HG03066 (cell line): Measurements from ENCODE around the gene ERICH6B.

Experiments used
- ATAC-seq: cut with Tn5 transposase; IDR thresholded peaks from one replicate; pipeline ENCODE4 v1.9.1; 2021; ENCODE audit warnings: low read depth; ENCODE audit not compliant: unreplicated experiment

The ERICH6B gene

GRCh38 chr13:45602183-45603170 lies 13.1 kb downstream of the ERICH6B start:
- ATAC-seq = no peak

- no peak for ATAC-seq
Measured at GRCh38 chr13:45601680-45602079, 13.9 kb downstream of the ERICH6B start.

- no peak for ATAC-seq
Measured at GRCh38 chr13:45598597-45598996, 16.9 kb downstream of the ERICH6B start.

- ATAC-seq = no peak
Measured at GRCh38 chr13:45596800-45597475, 18.6 kb downstream of the ERICH6B start.

- no peak for ATAC-seq
Measured at GRCh38 chr13:45595965-45596364, 19.6 kb downstream of the ERICH6B start.

- ATAC-seq = no peak
Measured at GRCh38 chr13:45594764-45595163, 20.8 kb downstream of the ERICH6B start.

- ATAC-seq = no peak
Measured at GRCh38 chr13:45594227-45594626, 21.3 kb downstream of the ERICH6B start.

GRCh38 chr13:45592758-45593157 lies 22.8 kb downstream of the ERICH6B start:
- ATAC-seq = no peak

- ATAC-seq = no peak
Measured at GRCh38 chr13:45590066-45590465, 25.5 kb downstream of the ERICH6B start.

- no peak for ATAC-seq
Measured at GRCh38 chr13:45587897-45588296, 27.6 kb downstream of the ERICH6B start.

GRCh38 chr13:45584816-45585215 lies 30.7 kb downstream of the ERICH6B start:
- ATAC-seq = no peak

- ATAC-seq = no peak
Measured at GRCh38 chr13:45582408-45583076, 33.0 kb downstream of the ERICH6B start.

- ATAC-seq = no peak
Measured at GRCh38 chr13:45576466-45576865, 39.1 kb downstream of the ERICH6B start.

GRCh38 chr13:45575830-45576180 lies 39.7 kb downstream of the ERICH6B start:
- no peak for ATAC-seq

- no peak for ATAC-seq
Measured at GRCh38 chr13:45575146-45575829, 40.3 kb downstream of the ERICH6B start.

GRCh38 chr13:45565331-45565730 lies 50.2 kb downstream of the ERICH6B start:
- ATAC-seq = no peak

- ATAC-seq = no peak
Measured at GRCh38 chr13:45564133-45564776, 51.3 kb downstream of the ERICH6B start.

GRCh38 chr13:45554604-45555109 lies 60.9 kb downstream of the ERICH6B start:
- no peak for ATAC-seq

GRCh38 chr13:45548281-45548680 lies 67.3 kb downstream of the ERICH6B start:
- no peak for ATAC-seq

GRCh38 chr13:45546410-45546765 lies 69.2 kb downstream of the ERICH6B start:
- no peak for ATAC-seq
